ENCODE data around the gene C11orf42. TPM values are rescaled to one million over a fixed set of nuclear protein-coding genes. Genes with fewer than 3 reads are reported as not detected.

The C11orf42 gene
- total and polyA plus RNA-seq, 2 donors (not counting 3 experiments of a cell fraction or from before 2014, with no cell fraction given), result not detected

DNA sequence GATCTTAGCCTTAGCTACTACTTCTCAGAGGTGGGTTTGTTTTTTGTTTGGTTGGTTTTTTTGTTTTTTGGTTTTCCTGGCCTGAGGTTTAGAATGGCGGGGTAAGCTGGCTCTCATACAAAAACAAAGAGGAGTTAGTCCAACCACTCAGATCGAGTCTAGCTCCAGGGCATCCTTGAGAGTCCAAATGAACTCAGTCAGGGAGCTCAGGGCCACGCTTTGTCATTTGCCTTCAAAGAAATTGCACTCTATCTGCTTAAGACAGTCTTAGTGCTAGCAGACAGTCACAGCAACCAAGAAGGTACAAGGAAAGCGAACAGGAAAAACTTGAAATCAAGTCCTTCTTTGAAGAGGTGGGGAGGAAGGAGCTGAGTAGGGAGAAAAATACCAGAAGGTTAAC lies 11.1 kb downstream of the C11orf42 start:
- Histone ChIP-seq H4K20me1 (replicated peaks; ENCODE audit: control insufficient read depth, extremely low read depth, insufficient read depth, low read length) (no peaks in the 10 kb centered on the region), H3K27me3 (ENCODE audit: control insufficient read depth in 2 of 2, insufficient read depth in 2 of 2, low read length in 2 of 2) (no peaks in the 10 kb centered on the region), H2AFZ (ENCODE audit: low read depth, low read length) (no peak overlapping the region), H3K4me2 (ENCODE audit: insufficient read depth, low read length) (no peak overlapping the region), H3K9me1 (replicated peaks; ENCODE audit: control insufficient read depth, extremely low read depth, insufficient read depth, low read length) (no peaks in the 10 kb centered on the region), H3K79me2 (ENCODE audit: control insufficient read depth, insufficient read depth, low read length) (no peaks in the 10 kb centered on the region), H3K27ac (ENCODE audit: insufficient read depth, low read depth, low read length) (no peak overlapping the region), H3K9me3 (replicated peaks; ENCODE audit: control insufficient read depth, insufficient read depth, low read length) (no peaks in the 10 kb centered on the region), H3K9ac (replicated peaks; ENCODE audit: extremely low read depth, insufficient read depth, low read length) (no peak overlapping the region), H3K4me1 (ENCODE audit: control insufficient read depth, extremely low read depth, insufficient read depth, low read length) (peaks cover 11% of the 10 kb centered on the region), H3K36me3 (ENCODE audit: control insufficient read depth in 2 of 2, extremely low read depth in 1 of 2, insufficient read depth in 2 of 2, low read length in 2 of 2) (peaks cover 0 to 20% of the 10 kb centered on the region in 2 experiments), H3K4me3 (replicated peaks in 1 of 3; ENCODE audit: insufficient read depth in 1 of 3, low read depth in 1 of 3, low read length in 3 of 3) (no peak overlapping the region)
- DNase-seq (ENCODE audit: low read depth, low spot score), result no peak
- dilution Hi-C loops (cut with MboI; ENCODE audit: extremely low pct_ligation_motif_present, low sequenced_read_pairs), result no loop called here
- no peak for TF ChIP-seq JUN (IDR thresholded peaks at IDR 0.05; ENCODE audit: borderline replicate concordance, insufficient read depth, insufficient read length, low read depth)
- no peak for TF ChIP-seq EZH2 (IDR thresholded peaks at IDR 0.05; ENCODE audit: borderline replicate concordance, low read depth, low read length, severe bottlenecking)
- TF ChIP-seq CTCF (IDR thresholded peaks at IDR 0.05; ENCODE audit: extremely low read depth in 1 of 2, insufficient read depth in 1 of 2, low read depth in 1 of 2, low read length in 2 of 2), result no peak
- no peak for TF ChIP-seq MAX (IDR thresholded peaks at IDR 0.05; ENCODE audit: insufficient read depth, insufficient read length)
- no peak for TF ChIP-seq GATA2 (IDR thresholded peaks at IDR 0.05; ENCODE audit: insufficient read depth, insufficient read length, low read depth, low read length)
- no peak for TF ChIP-seq POLR2AphosphoS5 (IDR thresholded peaks at IDR 0.05; ENCODE audit: insufficient read depth, low read depth, low read length)
- TF ChIP-seq POLR2A (IDR thresholded peaks at IDR 0.05; ENCODE audit: low read depth, low read length), result no peak
- TF ChIP-seq FOS (IDR thresholded peaks at IDR 0.05; ENCODE audit: borderline replicate concordance, insufficient read depth, low read length), result no peak
- no peak for TF ChIP-seq MYC (IDR thresholded peaks at IDR 0.05; ENCODE audit: low read depth, low read length)
- BruUV-seq (replicated peaks), result no TSS peak
- ChIA-PET CTCF (interaction anchor here (0.6 to 1.8 kb wide), 3 partner anchors 19 to 147 kb away, joined by 3 to 10 read pairs (median 3); no protein-coding TSS in a partner anchor), POLR2A (no interaction called here)
- intact Hi-C loops (cut with micrococcal nuclease), result no loop called here
- FAIRE-seq, result no peak

All from endothelial cell of umbilical vein (primary cell).